Measurements from ENCODE around the gene PER3.

PER3 gene

GRCh38 chr1:7749126-7749525 lies 35.0 kb upstream of the PER3 start:
- in situ Hi-C loops (cut with MboI; ENCODE audit: low pct_unique_long_range_greater_than_20kb, low sequenced_read_pairs, unreplicated experiment), result no loop called here
- DNase-seq (ENCODE audit: low spot score), result no peak
- TF ChIP-seq CTCF (IDR thresholded peaks at IDR 0.05; ENCODE audit: extremely low read depth, insufficient read depth, missing control alignments), result no peak

GRCh38 chr1:7751174-7751573 lies 32.9 kb upstream of the PER3 start:
- in situ Hi-C loops (cut with MboI; ENCODE audit: low pct_unique_long_range_greater_than_20kb, low sequenced_read_pairs, unreplicated experiment), result loop anchor here (25.0 kb wide), 1 partner anchor 89 kb away; no protein-coding TSS in a partner anchor
- no peak for TF ChIP-seq CTCF (IDR thresholded peaks at IDR 0.05; ENCODE audit: extremely low read depth, insufficient read depth, missing control alignments)
- no peak for DNase-seq (ENCODE audit: low spot score)

GRCh38 chr1:7752512-7753417 lies 31.3 kb upstream of the PER3 start:
- in situ Hi-C loops (cut with MboI; ENCODE audit: low pct_unique_long_range_greater_than_20kb, low sequenced_read_pairs, unreplicated experiment), result loop anchor here (25.0 kb wide), 1 partner anchor 90 kb away; no protein-coding TSS in a partner anchor
- peak; percentile 70 for TF ChIP-seq CTCF (IDR thresholded peaks at IDR 0.05; ENCODE audit: extremely low read depth, insufficient read depth, missing control alignments)
- DNase-seq (ENCODE audit: low spot score), result no peak

- no peak for TF ChIP-seq CTCF (IDR thresholded peaks at IDR 0.05; ENCODE audit: extremely low read depth, insufficient read depth, missing control alignments)
- in situ Hi-C loops (cut with MboI; ENCODE audit: low pct_unique_long_range_greater_than_20kb, low sequenced_read_pairs, unreplicated experiment), result loop anchor here (25.0 kb wide), 1 partner anchor 91 kb away; no protein-coding TSS in a partner anchor
These were observed 30.4 kb upstream of the PER3 start for GRCh38 chr1:7753641-7754040.

GRCh38 chr1:7754234-7754633 lies 29.9 kb upstream of the PER3 start:
- no peak for TF ChIP-seq CTCF (IDR thresholded peaks at IDR 0.05; ENCODE audit: extremely low read depth, insufficient read depth, missing control alignments)
- in situ Hi-C loops (cut with MboI; ENCODE audit: low pct_unique_long_range_greater_than_20kb, low sequenced_read_pairs, unreplicated experiment), result loop anchor here (25.0 kb wide), 1 partner anchor 92 kb away; no protein-coding TSS in a partner anchor
- DNase-seq (ENCODE audit: low spot score), result no peak

More at GRCh38 chr1:7753641-7754040, 30.4 kb upstream of the PER3 start:
- no peak for DNase-seq (ENCODE audit: low spot score)

GRCh38 chr1:7755448-7755847 lies 28.6 kb upstream of the PER3 start:
- peak; percentile 21 for TF ChIP-seq CTCF (IDR thresholded peaks at IDR 0.05; ENCODE audit: extremely low read depth, insufficient read depth, missing control alignments)
- no peak for DNase-seq (ENCODE audit: low spot score)
- in situ Hi-C loops (cut with MboI; ENCODE audit: low pct_unique_long_range_greater_than_20kb, low sequenced_read_pairs, unreplicated experiment), result loop anchor here (25.0 kb wide), 1 partner anchor 93 kb away; no protein-coding TSS in a partner anchor

Data from GM13977 (cell line).